Measurements from ENCODE around the gene MYBPC1.

Gene MYBPC1

GRCh38 chr12:101599771-101600484, 5.2 kb downstream of the MYBPC1 start:
- DNase-seq (ENCODE audit: low read depth in 2 of 2): no peak

- DNase-seq (ENCODE audit: low read depth in 2 of 2): no peak
Observed at GRCh38 chr12:101604132-101604531, 9.4 kb downstream of the MYBPC1 start.

DNA sequence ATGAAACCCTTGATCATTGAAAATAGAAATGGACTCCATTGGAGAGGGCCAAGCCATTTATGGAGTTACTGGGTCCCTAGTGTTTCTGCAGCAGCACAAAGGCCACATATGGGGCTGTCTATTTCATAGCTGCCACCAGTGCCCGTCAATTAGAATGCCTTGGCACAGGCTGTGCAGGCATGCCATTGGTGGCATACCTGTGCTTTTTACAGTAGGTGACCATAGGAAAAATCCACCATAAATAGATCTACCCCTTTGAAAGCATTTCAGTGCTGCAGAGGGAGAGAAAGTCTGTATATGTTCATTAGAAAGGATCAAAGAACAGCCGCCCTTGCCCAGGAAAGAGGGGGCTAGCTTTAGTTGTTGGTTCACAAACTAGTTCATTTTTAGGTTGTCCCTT, 13.1 kb downstream of the MYBPC1 start:
- DNase-seq (ENCODE audit: low read depth in 2 of 2): no peak

DNA sequence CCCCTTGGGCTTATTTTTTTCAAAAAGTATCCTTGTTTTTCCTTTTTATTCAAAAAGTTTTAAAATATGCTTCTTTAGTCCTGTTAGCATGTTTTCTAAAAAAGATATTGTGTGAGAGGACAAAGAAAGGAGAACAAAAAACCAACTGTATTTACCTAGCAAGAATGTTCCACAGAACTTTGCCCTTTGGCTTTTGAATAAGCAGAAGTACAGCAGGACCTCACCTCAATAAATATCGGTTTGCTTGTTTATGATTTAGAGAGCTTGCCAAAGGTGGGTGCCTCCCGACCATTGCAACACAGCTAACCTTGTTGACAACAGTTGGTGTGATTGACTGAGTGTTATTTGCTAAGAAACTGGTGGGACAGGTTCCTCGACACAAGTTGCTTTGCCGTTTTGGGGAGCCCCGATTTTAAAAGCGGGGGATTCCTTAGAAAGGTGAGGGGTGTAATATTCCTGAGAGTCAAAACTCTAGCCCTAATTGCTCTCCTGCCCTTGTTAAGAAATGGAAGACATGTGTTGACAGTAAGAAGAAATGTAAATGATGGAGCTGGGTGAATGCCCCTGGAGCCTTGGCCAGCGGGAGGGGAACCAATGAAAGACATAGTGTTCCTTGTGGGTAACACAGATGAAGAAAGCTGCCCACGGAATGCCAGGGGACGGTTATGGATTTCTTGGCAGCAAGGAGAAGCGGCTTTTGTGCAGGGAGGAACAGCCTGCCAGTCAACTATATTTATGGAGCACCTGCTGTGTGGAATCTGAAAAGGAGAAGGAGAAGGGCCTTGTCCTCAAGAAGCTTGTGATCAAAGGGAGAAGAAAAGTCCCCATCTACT, 13.7 kb downstream of the MYBPC1 start:
- DNase-seq (ENCODE audit: low read depth in 2 of 2): no peak

GRCh38 chr12:101609198-101609597, 14.4 kb downstream of the MYBPC1 start:
- DNase-seq (ENCODE audit: low read depth in 2 of 2): no peak

- no peak for DNase-seq (ENCODE audit: low read depth in 2 of 2)
Observed at GRCh38 chr12:101612160-101612916, 17.6 kb downstream of the MYBPC1 start.

- no peak for DNase-seq (ENCODE audit: low read depth in 2 of 2)
Observed at GRCh38 chr12:101616027-101616494, 21.3 kb downstream of the MYBPC1 start.

DNA sequence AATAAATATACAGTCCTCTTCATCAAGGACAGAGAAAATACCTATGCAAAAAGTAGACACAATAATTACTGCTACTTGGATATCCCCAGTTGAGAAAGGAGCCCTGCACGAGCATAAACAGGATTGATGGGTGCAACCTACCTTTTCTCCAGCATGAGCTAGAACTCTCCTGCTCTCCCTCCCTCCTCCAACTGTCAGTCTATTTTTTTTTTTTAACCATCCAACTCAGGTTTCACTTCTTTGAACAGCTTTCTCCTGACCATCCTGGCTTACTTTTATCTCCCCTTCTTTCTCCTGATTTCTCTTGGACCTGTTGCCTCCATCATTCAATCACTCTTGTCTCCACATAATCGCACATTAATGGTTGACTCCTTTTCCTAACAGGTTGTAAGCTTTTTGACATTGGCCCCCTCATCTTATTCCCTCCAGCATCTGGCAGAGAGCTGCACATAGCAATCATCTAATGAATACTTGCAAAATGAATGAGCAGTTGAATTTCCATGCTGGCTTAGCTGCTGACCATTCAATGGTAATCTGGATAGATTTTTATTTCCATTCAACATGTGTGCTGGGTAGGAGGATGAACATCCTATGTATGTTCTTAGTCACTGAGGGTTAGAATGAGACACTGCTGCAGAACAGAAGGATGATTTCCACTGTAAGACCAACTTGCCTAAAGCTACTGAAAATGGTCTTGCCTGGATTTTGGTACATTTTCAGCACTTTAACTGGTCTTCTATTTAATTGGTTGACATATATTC, 24.4 kb downstream of the MYBPC1 start:
- no peak for DNase-seq (ENCODE audit: low read depth in 2 of 2)

DNA sequence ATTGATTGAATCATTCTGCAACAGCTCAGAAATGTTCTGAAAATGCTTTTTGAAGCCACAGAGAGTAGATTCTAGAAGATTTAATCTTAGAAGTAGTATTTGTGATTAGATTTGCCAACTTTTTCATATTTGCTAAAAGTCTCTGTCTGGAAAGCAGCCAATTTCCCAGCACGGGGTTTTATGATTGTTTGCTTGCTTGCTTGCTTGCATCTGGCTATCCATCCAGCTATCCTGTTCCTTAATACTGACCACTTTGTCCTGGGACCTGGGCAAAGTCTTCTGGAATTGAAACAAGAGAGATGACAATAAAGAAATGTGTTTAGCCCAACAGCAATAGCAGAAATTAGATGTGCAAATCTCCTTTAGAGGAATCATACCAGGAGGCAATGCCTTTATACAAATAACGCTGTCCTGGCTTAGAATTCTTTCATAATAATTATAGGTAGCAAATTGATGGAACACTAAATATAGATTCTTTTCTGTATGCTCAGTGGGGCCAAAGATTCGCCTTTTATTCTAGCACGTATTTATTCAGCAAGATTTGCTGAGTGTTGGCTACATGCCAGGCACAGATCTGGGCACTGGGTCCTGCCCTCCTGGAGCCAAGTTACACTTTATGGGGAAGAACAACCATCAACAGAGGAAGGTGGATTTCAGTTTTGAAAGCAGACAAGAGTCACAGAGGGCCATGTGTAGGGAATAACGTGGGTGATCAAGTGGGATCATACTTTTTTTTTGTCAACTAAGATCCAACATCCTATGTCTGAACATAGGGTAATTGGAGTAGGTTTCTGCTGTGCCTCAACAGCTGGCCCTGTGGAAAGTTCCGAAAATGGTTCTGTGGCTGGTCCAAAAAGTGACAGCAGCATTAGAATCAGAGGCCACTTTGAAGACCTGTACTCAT, 25.3 kb downstream of the MYBPC1 start:
- no peak for DNase-seq (ENCODE audit: low read depth in 2 of 2)

- no peak for DNase-seq (ENCODE audit: low read depth in 2 of 2)
Observed at GRCh38 chr12:101620762-101621133, 26.0 kb downstream of the MYBPC1 start.

GRCh38 chr12:101628676-101629075, 33.9 kb downstream of the MYBPC1 start:
- no peak for DNase-seq (ENCODE audit: low read depth in 2 of 2)

DNA sequence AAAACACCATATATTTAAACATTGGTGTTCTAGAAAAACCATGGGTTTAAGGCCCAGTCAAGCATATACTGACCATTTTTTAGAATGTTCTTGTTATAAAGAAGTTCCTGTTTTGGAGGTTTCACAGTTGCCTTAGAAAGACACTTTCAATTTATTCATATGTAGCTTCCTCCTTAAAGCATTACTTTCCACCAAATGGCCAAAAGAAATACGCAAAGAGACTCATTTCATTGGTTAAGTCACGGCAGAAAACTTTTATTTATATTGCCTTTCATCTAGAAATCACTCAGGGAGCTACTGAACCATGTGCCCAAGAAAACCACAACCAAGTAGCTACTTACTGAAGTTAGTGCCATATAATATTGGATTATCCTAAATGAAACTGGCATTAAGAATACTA, 40.0 kb downstream of the MYBPC1 start:
- no peak for DNase-seq (ENCODE audit: low read depth in 2 of 2)

- DNase-seq (ENCODE audit: low read depth in 2 of 2): no peak
Observed at GRCh38 chr12:101637936-101638335, 43.2 kb downstream of the MYBPC1 start.

GRCh38 chr12:101642115-101643067, 47.6 kb downstream of the MYBPC1 start:
- no peak for DNase-seq (ENCODE audit: low read depth in 2 of 2)

DNA sequence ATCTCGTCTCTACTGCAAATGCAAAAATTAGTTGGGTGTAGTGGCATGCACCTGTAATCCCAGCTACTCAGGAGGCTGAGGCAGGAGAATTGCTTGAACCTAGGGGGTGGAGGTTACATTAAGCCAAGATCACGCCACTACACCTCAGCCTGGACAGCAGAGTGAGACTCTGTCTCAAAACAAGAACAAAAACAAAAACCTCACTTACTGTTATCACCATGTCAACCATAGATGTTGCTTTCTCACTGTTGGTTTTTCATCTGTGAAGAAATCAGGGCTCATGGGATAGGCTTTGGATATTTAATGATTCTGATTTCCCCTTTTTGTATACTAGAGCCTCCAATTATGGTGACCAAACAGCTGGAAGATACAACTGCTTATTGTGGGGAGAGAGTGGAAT, 52.9 kb downstream of the MYBPC1 start:
- no peak for DNase-seq (ENCODE audit: low read depth in 2 of 2)

DNA sequence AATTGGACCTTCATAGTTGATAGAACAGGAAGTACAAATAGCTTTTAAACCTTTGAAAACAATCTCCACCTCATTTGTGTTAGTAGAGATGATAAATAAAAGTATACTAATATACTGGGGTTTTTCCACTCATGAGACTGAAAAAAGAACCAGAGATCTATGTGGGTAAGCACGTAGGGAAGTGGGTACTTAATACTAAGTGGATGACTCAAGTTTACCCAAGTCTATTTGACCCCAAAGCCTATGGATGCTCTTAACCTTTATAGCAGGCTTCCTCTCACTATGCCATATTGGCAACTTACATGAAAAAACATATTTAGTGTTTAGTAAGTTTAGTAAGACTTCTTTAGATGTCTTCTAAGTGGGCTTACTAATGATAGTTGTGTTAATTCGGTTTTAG, 53.4 kb downstream of the MYBPC1 start:
- no peak for DNase-seq (ENCODE audit: low read depth in 2 of 2)

DNA sequence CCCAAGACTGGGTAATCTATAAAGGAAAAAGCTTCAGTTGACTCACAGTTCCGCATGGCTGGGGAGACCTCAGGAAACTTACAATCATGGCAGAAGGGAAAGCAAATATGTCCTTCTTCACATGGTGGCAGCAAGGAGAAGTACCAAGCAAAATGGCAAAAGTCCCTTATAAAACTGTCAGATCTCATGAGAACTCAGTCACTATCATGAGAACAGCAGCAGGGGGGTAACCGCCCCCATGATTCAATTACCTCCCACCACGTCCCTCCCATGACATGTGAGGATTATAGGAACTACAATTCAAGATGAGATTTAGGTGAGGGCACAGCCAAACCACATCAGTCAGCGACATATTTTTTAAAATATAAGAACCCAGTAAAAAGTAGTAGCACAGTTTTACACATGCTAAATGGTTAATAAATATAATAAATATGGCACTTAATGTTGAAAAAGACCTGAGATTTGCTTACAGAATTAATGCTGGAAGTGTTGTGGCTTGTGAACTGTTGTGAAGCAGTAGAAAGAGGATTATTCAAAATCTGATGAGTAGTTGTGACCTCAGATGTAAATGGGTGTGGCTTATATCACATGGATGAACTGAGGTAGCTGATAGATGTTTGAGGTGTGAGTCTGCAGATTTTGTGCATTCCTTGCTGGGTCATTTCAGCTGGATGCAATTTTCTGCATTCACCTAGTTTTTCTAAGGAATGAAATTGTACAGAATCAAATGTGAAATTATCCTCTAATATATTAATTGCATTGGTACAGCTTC, 55.8 kb downstream of the MYBPC1 start:
- no peak for DNase-seq (ENCODE audit: low read depth in 2 of 2)

DNA sequence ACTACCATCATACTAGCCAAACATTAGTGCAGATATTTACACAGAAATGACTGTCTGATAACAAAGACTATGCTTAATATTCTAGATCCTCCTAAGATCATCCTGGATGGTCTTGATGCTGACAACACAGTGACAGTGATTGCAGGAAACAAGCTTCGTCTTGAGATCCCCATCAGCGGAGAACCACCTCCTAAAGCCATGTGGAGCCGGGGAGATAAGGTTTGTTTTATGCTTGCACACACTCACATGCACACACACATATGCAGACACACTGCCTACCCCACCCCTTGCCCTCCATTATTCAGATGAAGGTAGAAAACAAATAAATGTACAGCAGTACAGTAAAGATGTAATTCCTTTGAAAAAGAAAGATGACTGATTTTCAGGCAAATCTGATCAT, 58.3 kb downstream of the MYBPC1 start:
- no peak for DNase-seq (ENCODE audit: low read depth in 2 of 2)

GRCh38 chr12:101653503-101653902, 58.7 kb downstream of the MYBPC1 start:
- DNase-seq (ENCODE audit: low read depth in 2 of 2): no peak
